ENCODE measurements around the gene ANXA4.
A peak's percentile ranks its signal among the peaks of the same experiment; 100 is the strongest.
"Not testable (repeated sequence)": the region's sequence is repeated elsewhere in the genome, so short reads cannot be mapped to it uniquely, and the experiment has no call there.

ANXA4 gene

DNA sequence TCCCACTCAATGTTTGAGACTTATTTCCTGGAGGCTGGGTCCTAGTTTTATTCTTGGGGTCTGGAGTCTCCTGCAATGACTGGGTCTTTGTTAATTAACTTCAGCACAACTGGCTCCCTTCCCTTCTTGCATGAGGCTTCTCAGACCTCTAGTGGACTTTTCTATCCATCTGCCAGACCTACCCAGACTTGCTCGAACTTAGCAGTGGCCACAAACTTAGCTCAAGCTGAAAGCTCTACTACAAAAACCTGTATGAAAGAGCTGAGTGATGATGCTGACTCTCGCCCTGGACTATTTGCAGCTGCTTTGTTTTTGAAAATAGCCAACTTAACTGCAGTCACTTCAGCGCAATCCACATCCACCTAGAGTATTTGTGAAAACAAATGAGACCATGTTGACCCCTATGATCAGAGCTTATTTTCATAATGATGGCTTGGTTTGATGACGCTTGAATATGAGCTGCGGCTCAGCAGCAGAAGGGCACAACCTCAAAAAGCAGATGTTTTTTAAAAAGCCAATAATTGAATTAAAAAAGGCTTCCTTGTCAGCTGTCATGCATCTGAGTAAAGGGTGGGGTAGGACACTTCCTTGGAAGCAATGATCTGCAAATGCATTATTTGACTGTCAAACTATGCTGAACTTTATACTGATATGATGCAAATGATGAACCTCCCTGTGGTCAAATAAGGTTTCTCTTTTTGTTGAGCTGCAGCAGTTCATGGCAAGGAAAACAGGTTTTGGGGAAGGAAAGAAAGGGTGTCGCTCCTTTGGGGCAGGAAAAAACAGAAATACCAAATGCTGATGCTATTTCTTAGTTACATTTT lies 10.6 kb upstream of the ANXA4 start:
- DNase-seq (ENCODE audit: low spot score in 2 of 2), result peak in 1 of 2 donors; percentile 23
- ATAC-seq (ENCODE audit: low read depth), result peak; percentile 92
- Mint-ChIP-seq H3K36me3 (no peaks in the 10 kb centered on the region), H3K4me1 (peaks cover 32% of the 10 kb centered on the region), H3K4me3 (peak overlapping the region; percentile 63), H3K9me3 (no peaks in the 10 kb centered on the region), H3K27me3 (no peaks in the 10 kb centered on the region), H3K27ac (peak overlapping the region; percentile 86)

DNA sequence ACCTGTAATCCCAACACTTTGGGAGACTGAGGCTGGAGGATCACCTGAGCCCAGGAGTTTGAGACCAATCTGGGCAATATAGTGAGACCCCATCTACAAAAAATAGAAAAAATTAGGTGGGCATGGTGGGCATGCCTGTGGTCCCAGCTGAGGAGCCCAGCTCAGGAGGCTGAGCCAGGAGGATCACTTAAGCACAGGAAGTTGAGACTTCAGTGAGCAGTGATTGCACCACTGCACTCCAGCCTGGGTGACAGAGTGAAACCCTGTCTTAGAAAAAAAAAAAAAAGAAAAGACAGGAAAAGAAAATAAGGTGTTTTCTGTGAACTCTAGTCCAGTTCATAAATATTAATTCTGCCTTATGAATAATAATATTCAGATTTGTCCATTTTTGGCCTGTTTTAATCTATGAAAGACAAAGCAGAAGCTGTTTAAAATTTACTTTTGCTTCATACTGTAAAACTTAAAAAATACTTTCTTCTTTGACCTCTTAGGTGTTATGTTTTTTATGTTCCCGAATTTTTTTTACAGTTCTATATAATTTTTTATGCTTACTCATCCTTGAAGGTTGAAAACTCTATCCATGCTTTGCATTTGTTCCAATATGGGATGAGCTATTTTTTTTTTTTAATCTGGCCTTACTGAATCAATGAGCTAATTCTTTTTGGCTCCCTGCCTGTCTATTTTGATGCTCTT lies 8.4 kb upstream of the ANXA4 start:
- H3K4me3 Mint-ChIP-seq, result no peak overlapping the region
- peak overlapping the region; percentile 49 for H3K27ac Mint-ChIP-seq
- H3K36me3 Mint-ChIP-seq, result no peaks in the 10 kb centered on the region
- DNase-seq (ENCODE audit: low spot score in 2 of 2) (no peak), ATAC-seq (ENCODE audit: low read depth) (no peak)
- H3K27me3 Mint-ChIP-seq, result no peaks in the 10 kb centered on the region
- no peaks in the 10 kb centered on the region for H3K9me3 Mint-ChIP-seq
- H3K4me1 Mint-ChIP-seq, result peaks cover 34% of the 10 kb centered on the region

- Mint-ChIP-seq H3K36me3 (no peaks in the 10 kb centered on the region), H3K27ac (peak overlapping the region; percentile 49), H3K4me3 (no peak overlapping the region), H3K4me1 (peaks cover 34% of the 10 kb centered on the region), H3K27me3 (no peaks in the 10 kb centered on the region), H3K9me3 (no peaks in the 10 kb centered on the region)
- DNase-seq (ENCODE audit: low spot score in 2 of 2) (no peak), ATAC-seq (ENCODE audit: low read depth) (no peak)
These were observed 7.8 kb upstream of the ANXA4 start for GRCh38 chr2:69734035-69734611.

GRCh38 chr2:69734854-69735544 lies 6.9 kb upstream of the ANXA4 start:
- peaks cover 34% of the 10 kb centered on the region for H3K4me1 Mint-ChIP-seq
- no peaks in the 10 kb centered on the region for H3K36me3 Mint-ChIP-seq
- no peak overlapping the region for H3K4me3 Mint-ChIP-seq
- peak overlapping the region; percentile 49 for H3K27ac Mint-ChIP-seq
- H3K9me3 Mint-ChIP-seq, result no peaks in the 10 kb centered on the region
- no peaks in the 10 kb centered on the region for H3K27me3 Mint-ChIP-seq
- ATAC-seq (ENCODE audit: low read depth) (no peak), DNase-seq (ENCODE audit: low spot score in 2 of 2) (no peak)

DNA sequence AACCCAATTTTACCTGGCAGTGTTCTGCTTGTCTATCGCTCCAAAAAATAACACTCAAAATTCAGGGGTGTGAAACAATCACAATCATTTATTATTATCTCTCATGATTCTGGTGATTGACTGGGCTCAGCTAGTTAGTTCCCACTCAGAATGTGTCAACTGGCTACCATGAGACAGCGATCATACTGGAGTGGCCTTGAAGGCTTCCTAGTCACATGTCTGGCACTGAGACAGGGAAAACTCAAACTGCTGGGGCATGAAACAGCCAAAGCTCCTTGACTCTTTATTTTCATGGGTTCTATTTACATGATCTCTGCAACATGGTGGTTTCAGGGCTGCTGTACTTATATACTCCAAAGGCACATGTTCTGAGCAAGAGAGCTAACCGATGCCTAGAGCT lies 6.2 kb upstream of the ANXA4 start:
- no peak for ATAC-seq (ENCODE audit: low read depth)
- Mint-ChIP-seq H3K9me3 (no peaks in the 10 kb centered on the region), H3K27ac (peak overlapping the region; percentile 49), H3K27me3 (no peaks in the 10 kb centered on the region), H3K4me1 (peaks cover 34% of the 10 kb centered on the region), H3K36me3 (no peaks in the 10 kb centered on the region), H3K4me3 (no peak overlapping the region)
- no peak for DNase-seq (ENCODE audit: low spot score in 2 of 2)

- not testable (repeated sequence) for H3K27me3 Mint-ChIP-seq; H3K4me3 Mint-ChIP-seq; ATAC-seq (ENCODE audit: low read depth); H3K9me3 Mint-ChIP-seq; DNase-seq (ENCODE audit: low spot score in 2 of 2); H3K36me3 Mint-ChIP-seq; H3K27ac Mint-ChIP-seq
- H3K4me1 Mint-ChIP-seq, result peaks cover 35% of the 10 kb centered on the region
These were observed 3.8 kb upstream of the ANXA4 start for GRCh38 chr2:69738149-69738548.

GRCh38 chr2:69740502-69740951 lies 1.4 kb upstream of the ANXA4 start:
- Mint-ChIP-seq H3K4me3 (no peak overlapping the region), H3K27ac (no peak overlapping the region)

GRCh38 chr2:69741229-69741574 lies 732 bp upstream of the ANXA4 start:
- Mint-ChIP-seq H3K36me3 (no peaks in the 10 kb centered on the region), H3K9me3 (no peaks in the 10 kb centered on the region), H3K4me1 (peaks cover 29% of the 10 kb centered on the region), H3K27ac (peak overlapping the region; percentile 88), H3K4me3 (peak overlapping the region; percentile 99), H3K27me3 (no peaks in the 10 kb centered on the region)
- DNase-seq (ENCODE audit: low spot score in 2 of 2) (no peak), ATAC-seq (ENCODE audit: low read depth) (peak; percentile 53)

More at GRCh38 chr2:69740502-69740951, 1.4 kb upstream of the ANXA4 start:
- Mint-ChIP-seq H3K9me3 (no peaks in the 10 kb centered on the region), H3K36me3 (no peaks in the 10 kb centered on the region), H3K4me1 (peaks cover 34% of the 10 kb centered on the region), H3K27me3 (no peaks in the 10 kb centered on the region)
- DNase-seq (ENCODE audit: low spot score in 2 of 2) (no peak), ATAC-seq (ENCODE audit: low read depth) (peak; percentile 8)

- Mint-ChIP-seq H3K27ac (peak overlapping the region; percentile 88), H3K36me3 (peaks cover 2% of the 10 kb centered on the region), H3K4me1 (peaks cover 32% of the 10 kb centered on the region)
These were observed 503 bp downstream of the ANXA4 start for GRCh38 chr2:69742322-69742952.

DNA sequence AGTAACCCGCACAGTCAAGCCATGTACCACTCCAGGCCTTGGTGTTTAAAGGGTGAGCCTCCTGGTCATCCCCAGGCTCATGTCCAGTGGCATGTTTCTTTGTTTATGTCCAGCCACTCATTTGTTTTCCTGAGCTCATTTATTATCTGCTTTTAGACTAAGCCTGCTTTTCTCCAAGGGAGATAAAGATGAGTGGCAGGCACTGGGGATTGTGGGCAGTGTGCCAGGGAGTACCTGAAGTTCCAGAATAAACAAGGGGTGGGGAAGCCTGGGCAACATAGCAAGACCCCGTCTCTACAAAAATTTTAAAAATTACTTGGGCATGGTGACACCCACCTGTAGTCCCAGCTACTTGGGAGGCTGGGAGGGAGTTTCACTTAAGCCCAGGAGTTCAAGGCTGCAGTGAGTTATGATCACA lies 1.9 kb downstream of the ANXA4 start:
- Mint-ChIP-seq H3K9me3 (no peaks in the 10 kb centered on the region), H3K27ac (no peak overlapping the region), H3K27me3 (no peaks in the 10 kb centered on the region), H3K4me3 (no peak overlapping the region), H3K36me3 (peaks cover 2% of the 10 kb centered on the region), H3K4me1 (peaks cover 30% of the 10 kb centered on the region)
- ATAC-seq (ENCODE audit: low read depth) (no peak), DNase-seq (ENCODE audit: low spot score in 2 of 2) (no peak)

More at GRCh38 chr2:69742322-69742952, 503 bp downstream of the ANXA4 start:
- Mint-ChIP-seq H3K27me3 (no peaks in the 10 kb centered on the region), H3K4me3 (peak overlapping the region; percentile 99), H3K9me3 (no peaks in the 10 kb centered on the region)
- DNase-seq (ENCODE audit: low spot score in 2 of 2), result no peak
- peak; percentile 14 for ATAC-seq (ENCODE audit: low read depth)

DNA sequence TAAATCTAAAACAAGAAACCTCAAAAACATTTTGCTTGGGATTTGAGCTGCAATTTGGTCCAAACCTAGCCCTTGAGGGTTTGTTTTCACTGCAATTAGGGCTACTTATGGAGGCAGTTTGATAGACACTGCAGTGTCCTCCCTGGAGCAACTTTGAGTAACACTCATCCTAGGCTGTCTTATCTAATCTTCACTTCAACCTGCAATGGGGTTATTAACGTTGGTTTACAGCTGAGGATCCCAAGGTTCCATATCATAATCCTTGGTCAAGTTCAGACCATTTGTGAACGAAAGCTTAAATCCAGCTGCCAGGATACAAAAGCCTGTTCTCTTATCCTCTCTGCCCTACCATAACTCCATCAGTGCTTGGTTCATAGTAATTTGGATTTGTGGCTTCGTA lies 2.5 kb downstream of the ANXA4 start:
- Mint-ChIP-seq H3K4me3 (no peak overlapping the region), H3K27ac (no peak overlapping the region), H3K4me1 (peaks cover 34% of the 10 kb centered on the region), H3K27me3 (no peaks in the 10 kb centered on the region), H3K36me3 (peaks cover 6% of the 10 kb centered on the region), H3K9me3 (no peaks in the 10 kb centered on the region)
- DNase-seq (ENCODE audit: low spot score in 2 of 2) (no peak), ATAC-seq (ENCODE audit: low read depth) (no peak)

GRCh38 chr2:69745035-69745434 lies 3.1 kb downstream of the ANXA4 start:
- Mint-ChIP-seq H3K27me3 (no peaks in the 10 kb centered on the region), H3K4me1 (peaks cover 34% of the 10 kb centered on the region), H3K9me3 (no peaks in the 10 kb centered on the region), H3K27ac (no peak overlapping the region), H3K36me3 (peaks cover 6% of the 10 kb centered on the region), H3K4me3 (no peak overlapping the region)
- DNase-seq (ENCODE audit: low spot score in 2 of 2) (no peak), ATAC-seq (ENCODE audit: low read depth) (no peak)

GRCh38 chr2:69750246-69750645 lies 8.3 kb downstream of the ANXA4 start:
- Mint-ChIP-seq H3K36me3 (peaks cover 9% of the 10 kb centered on the region), H3K27ac (no peak overlapping the region), H3K4me3 (no peak overlapping the region), H3K4me1 (peaks cover 23% of the 10 kb centered on the region), H3K27me3 (no peaks in the 10 kb centered on the region), H3K9me3 (no peaks in the 10 kb centered on the region)
- DNase-seq (ENCODE audit: low spot score in 2 of 2) (no peak), ATAC-seq (ENCODE audit: low read depth) (no peak)

Data from memory B cell (primary cell).